Measurements from ENCODE around the gene CPPED1.
"Not testable (repeated sequence)": the region's sequence is repeated elsewhere in the genome, so short reads cannot be mapped to it uniquely, and the experiment has no call there.

The CPPED1 gene

DNA sequence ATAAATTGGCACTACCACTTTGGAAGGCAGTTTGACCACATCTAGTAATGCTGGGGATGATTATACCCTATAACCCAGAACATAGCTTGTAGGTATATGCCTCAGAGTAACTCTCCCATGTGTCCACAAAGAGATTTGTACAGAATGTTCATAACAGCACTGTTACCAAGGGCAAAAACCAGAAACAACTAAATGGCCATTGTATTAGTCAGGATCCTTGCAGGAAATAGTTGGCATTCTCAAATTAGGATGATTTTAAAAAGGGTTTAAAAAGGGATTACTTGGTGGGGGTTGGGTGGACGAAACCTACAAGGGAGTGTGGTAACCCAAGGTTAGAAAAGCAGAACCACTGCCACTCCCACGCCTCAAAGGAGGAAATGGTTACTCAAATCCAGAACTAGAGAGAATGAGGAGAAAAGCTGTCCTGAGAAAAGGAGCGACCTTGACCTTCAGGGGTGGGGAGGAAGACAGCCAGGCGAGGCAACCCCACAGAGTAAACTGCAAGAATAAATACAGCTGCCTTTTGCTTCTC lies 2.1 kb downstream of the CPPED1 start:
- no peak for DNase-seq

- no peak for DNase-seq
Measured at GRCh38 chr16:12800817-12801216, 2.9 kb downstream of the CPPED1 start.

- DNase-seq: not testable (repeated sequence)
Measured at GRCh38 chr16:12799996-12800395, 3.7 kb downstream of the CPPED1 start.

GRCh38 chr16:12798846-12799245 lies 4.8 kb downstream of the CPPED1 start:
- no peak for DNase-seq

DNA sequence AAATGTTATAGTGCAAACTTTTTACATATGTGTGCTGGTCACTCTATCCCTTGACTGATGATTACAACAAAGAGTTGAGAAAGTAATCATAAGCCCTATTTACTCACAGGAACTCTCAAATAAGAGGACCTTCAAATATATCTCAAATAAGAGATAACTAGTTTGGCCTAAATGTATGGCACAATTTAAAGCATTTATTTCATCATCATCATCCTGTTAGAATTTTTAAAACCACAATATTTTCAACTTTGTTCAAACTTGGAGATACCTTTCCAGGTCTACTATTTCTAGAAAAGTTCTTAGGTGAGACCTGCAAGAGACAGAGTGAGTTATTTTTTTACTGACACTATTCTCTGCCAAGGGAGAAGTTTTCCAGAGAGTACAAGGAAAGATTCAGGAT lies 5.5 kb downstream of the CPPED1 start:
- DNase-seq: no peak

DNA sequence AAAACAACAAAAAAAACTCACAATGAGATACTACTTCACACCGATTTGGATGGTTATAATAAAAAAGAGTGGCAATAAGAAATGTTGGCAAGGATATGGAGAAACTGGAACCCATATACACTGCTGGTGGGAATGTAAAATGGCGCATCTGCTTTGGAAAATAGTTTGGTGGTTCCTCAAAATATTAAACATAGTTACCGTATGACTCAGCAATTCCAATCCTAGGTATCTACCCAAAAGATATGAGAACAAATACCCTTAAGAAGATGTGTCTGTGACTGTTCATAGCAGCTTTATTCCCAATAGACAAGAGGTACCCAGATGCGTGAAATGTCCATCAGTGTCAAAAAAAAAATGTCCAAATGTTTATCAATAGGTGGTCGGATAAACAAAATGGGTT lies 7.2 kb downstream of the CPPED1 start:
- DNase-seq: no peak

DNA sequence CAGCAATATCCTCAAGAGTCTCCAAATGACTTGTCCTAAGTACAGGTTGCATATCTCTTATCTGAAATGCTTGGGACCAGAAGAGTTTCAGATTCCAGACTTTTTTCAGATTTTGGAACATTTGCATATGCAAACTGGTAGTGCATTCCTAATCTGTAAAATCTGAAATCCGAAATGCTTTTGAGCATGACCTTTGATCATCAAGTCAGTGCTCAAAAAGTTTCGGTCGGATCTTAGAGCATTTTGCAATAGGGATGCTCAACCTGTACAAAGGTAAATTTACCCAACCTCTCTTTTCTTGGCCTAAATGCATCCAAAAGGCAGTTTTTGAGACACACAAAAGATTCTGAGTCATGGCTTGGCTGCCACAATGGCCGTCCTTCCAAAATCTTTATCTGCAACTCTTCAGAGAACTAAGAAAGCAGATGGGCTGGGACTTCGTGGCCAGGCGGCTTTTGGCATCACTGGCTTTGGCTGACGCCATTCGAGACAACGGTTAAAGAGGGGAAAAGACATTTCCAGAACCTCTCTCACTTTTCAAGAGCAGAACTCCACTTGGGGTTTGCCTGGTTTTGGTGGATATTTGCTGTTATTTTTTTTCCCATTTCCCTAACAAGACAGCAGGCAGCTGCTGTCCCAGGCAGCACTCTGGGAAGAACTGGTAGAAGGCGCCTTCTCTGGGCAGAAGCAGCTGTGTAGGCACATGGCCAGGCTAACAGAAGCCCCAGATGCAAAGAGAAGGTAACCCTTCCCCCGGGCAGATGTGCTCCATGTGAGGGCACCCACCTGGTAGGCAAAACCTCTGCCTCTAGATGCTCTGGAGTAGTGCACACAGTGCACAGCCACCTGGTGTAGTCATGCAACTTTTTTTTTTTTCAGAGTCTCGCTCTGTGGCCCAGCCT lies 8.9 kb downstream of the CPPED1 start:
- DNase-seq: no peak

DNA sequence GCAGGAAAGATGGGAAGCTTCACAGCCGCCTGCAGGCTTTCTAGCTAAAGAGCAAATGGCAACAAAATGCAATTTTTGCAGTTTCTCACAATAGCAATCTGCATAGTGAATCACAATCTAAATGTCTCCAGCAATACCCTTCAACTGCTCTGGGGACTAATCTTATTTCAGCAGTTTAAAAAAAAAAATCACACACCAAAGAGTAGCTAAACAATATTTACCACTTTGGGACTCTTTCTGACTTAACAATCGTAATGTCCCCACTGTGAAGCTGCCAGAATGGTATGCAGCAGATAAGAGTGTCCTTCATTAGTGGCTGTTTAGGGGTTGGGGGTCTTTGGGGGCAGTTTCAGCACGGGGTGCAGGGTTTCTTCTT lies 9.8 kb downstream of the CPPED1 start:
- DNase-seq: no peak

GRCh38 chr16:12793120-12793864 lies 10.4 kb downstream of the CPPED1 start:
- DNase-seq: no peak

GRCh38 chr16:12792528-12792927 lies 11.2 kb downstream of the CPPED1 start:
- DNase-seq: not testable (repeated sequence)

- DNase-seq: no peak
Measured at GRCh38 chr16:12791340-12791739, 12.3 kb downstream of the CPPED1 start.

- DNase-seq: no peak
Measured at GRCh38 chr16:12788758-12789157, 14.9 kb downstream of the CPPED1 start.

GRCh38 chr16:12786081-12786480 lies 17.6 kb downstream of the CPPED1 start:
- DNase-seq: no peak

- DNase-seq: no peak
Measured at GRCh38 chr16:12784076-12784475, 19.6 kb downstream of the CPPED1 start.

GRCh38 chr16:12781777-12782176 lies 21.9 kb downstream of the CPPED1 start:
- DNase-seq: no peak

DNA sequence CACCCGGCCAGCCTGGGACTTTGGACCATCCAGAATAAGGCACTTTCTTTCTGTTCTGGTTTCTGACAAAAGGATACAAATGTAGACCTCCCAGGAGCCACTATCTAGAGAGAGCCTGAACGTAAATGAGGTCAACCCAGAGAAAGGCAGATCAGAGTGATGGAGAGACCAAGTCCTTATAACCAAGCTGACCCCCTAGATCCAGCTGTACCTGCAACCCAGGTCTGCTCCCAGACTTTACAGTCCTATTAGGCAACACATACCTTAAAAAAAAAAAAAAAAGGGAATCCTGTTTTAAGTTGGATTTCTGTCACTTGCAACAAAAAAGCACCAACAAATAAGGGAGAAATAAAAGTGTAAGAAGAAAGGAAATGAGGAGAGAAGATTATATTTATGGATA lies 23.2 kb downstream of the CPPED1 start:
- no peak for DNase-seq

- no peak for DNase-seq
Measured at GRCh38 chr16:12778726-12779125, 25.0 kb downstream of the CPPED1 start.

GRCh38 chr16:12775656-12776236 lies 27.9 kb downstream of the CPPED1 start:
- no peak for DNase-seq

GRCh38 chr16:12773221-12773620 lies 30.5 kb downstream of the CPPED1 start:
- DNase-seq: no peak

- no peak for DNase-seq
Measured at GRCh38 chr16:12771341-12771798, 32.3 kb downstream of the CPPED1 start.

DNA sequence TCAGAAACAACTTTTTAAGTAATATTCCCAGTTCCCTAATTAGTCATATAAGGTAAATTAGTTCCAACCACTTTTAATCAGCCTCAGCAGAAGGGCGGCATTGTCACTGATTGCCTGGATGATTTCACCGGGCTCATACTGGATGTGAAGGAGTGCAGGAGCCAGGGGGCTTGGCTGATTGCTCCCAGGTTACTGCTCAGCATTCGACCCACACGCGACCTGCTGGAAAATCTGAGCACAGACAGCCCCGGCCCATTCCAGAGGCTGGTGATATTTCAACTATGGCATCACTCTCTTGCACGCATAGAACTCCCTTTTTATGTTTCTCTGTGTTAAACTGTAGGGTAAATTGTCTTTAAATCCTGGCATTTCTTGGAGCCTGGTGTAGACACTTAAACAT lies 34.2 kb downstream of the CPPED1 start:
- DNase-seq: no peak

DNA sequence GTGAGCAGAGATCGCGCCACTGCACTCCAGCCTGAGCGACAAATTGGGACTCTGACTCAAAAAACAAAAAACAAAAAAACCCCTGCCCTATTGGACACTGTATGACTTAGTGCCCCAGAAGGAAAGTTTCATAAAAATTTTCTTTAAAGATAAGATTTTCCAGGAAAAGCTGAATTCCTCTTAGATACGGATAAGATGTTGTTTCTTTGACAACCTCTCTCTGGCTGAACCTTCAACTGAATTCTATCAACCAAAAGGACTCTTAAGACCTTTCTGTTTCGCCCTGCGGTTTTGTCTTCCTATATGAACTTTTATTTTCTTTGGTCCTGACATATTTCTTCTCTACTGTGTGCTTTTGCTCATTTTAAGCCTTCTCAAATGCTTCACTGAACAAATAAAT lies 35.8 kb downstream of the CPPED1 start:
- no peak for DNase-seq

GRCh38 chr16:12766853-12767252 lies 36.8 kb downstream of the CPPED1 start:
- DNase-seq: no peak

GRCh38 chr16:12766208-12766607 lies 37.5 kb downstream of the CPPED1 start:
- DNase-seq: not testable (repeated sequence)

All from NCI-H1436 treated with DMSO at 0.1 percent for 48 hours (cell line).